OCI-LY1 (cell line): ENCODE data around the gene RGS1.

Experiments used
- H2AFZ ChIP-seq: fragments of 200-600 bp; sonication (generic), shearing (Covaris generic); 2 replicates; pipeline ENCODE4 v1.6.0; 2014; ENCODE audit warnings: antibody characterized with exemption, mild to moderate bottlenecking, low read length
- H3F3A ChIP-seq: fragments of 200-600 bp; sonication (generic), shearing (Covaris generic); 2 replicates; pipeline ENCODE4 v1.6.0; 2014; ENCODE audit warnings: mild to moderate bottlenecking, antibody characterized with exemption, low read length, moderate library complexity; ENCODE audit not compliant: insufficient read depth
- H3K27ac ChIP-seq: fragments of 200-600 bp; sonication (generic); 2 replicates; pipeline ENCODE4 v1.5.1; 2014; ENCODE audit warnings: low read length, mixed run types, mild to moderate bottlenecking, low read depth; ENCODE audit not compliant: poor library complexity, severe bottlenecking
- H3K27me3 ChIP-seq: fragments of 200-600 bp; sonication (generic); 2 replicates; pipeline ENCODE4 v1.6.0; 2014; ENCODE audit warnings: antibody characterized with exemption, mild to moderate bottlenecking, low read length, moderate library complexity; ENCODE audit not compliant: insufficient read depth
- H3K36me3 ChIP-seq: fragments of 200-600 bp; sonication (generic); 2 replicates; pipeline ENCODE4 v1.6.1; 2014; ENCODE audit warnings: mild to moderate bottlenecking, antibody characterized with exemption, low read length, moderate library complexity, mixed read lengths; ENCODE audit not compliant: insufficient read depth
- H3K4me1 ChIP-seq: fragments of 200-600 bp; sonication (generic); 2 replicates; pipeline ENCODE4 v1.5.1; 2014; ENCODE audit warnings: mild to moderate bottlenecking, low read length, moderate library complexity; ENCODE audit not compliant: insufficient read depth, severe bottlenecking
- H3K4me2 ChIP-seq: fragments of 200-600 bp; sonication (generic), shearing (Covaris generic); 2 replicates; pipeline ENCODE4 v1.6.1; 2014; ENCODE audit warnings: low read length
- H3K4me3 ChIP-seq: fragments of 200-600 bp; sonication (generic); 2 replicates; pipeline ENCODE4 v1.5.1; 2014; ENCODE audit warnings: low read length, low read depth, mild to moderate bottlenecking, mixed read lengths; ENCODE audit not compliant: poor library complexity, severe bottlenecking
- H3K79me2 ChIP-seq: fragments of 200-600 bp; shearing (Covaris generic); 2 replicates; pipeline ENCODE4 v1.6.1; 2016; ENCODE audit warnings: mixed run types, low read length, mixed read lengths; ENCODE audit not compliant: insufficient read depth
- H3K9ac ChIP-seq: fragments of 200-600 bp; sonication (generic), shearing (Covaris generic); 2 replicates; pipeline ENCODE4 v1.6.1; 2014; ENCODE audit warnings: mild to moderate bottlenecking, low read length, mixed read lengths
- H3K9me2 ChIP-seq: fragments of 200-600 bp; sonication (generic), shearing (Covaris generic); 2 replicates; pipeline ENCODE4 v1.6.1; 2014; ENCODE audit warnings: low read depth, mild to moderate bottlenecking, low read length, mixed read lengths
- H3K9me3 ChIP-seq: fragments of 200-600 bp; shearing (Covaris generic); 2 replicates; pipeline ENCODE4 v1.6.1; 2014; ENCODE audit warnings: low read length, mixed read lengths
- H4K20me1 ChIP-seq: fragments of 200-600 bp; sonication (generic), shearing (Covaris generic); 2 replicates; pipeline ENCODE4 v1.6.0; 2016; ENCODE audit warnings: mild to moderate bottlenecking, low read length; ENCODE audit not compliant: insufficient read depth
- CTCF ChIP-seq: fragments of 200-600 bp; sonication (generic), shearing (Covaris generic); IDR thresholded peaks from 2 replicates; pipeline ENCODE4 v1.5.1; 2017; ENCODE audit warnings: mild to moderate bottlenecking, antibody characterized with exemption, low read length, moderate library complexity, mixed read lengths
- EZH2 ChIP-seq: fragments of 200-600 bp; sonication (generic), shearing (Covaris generic); IDR thresholded peaks from 2 replicates; pipeline ENCODE4 v1.8.0; 2017; ENCODE audit warnings: borderline replicate concordance, mixed run types, mild to moderate bottlenecking, antibody characterized with exemption, low read length, moderate library complexity, mixed read lengths

The RGS1 gene

GRCh38 chr1:192576190-192577144, 894 bp downstream of the RGS1 start:
- H3K4me1 ChIP-seq, result peaks cover 62% of the 10 kb centered on the region
- no peaks in the 10 kb centered on the region for H3F3A ChIP-seq

GRCh38 chr1:192577145-192578140, 1.9 kb downstream of the RGS1 start:
- no peaks in the 10 kb centered on the region for H3K9me2 ChIP-seq
- peaks cover 3% of the 10 kb centered on the region; the same call in 1 of the 2 replicates for H3K36me3 ChIP-seq
- TF ChIP-seq EZH2 (no peak), CTCF (no peak)
- H3K9me3 ChIP-seq, result no peaks in the 10 kb centered on the region
- no peak overlapping the region for H3K9ac ChIP-seq
- peak overlapping the region; percentile 66; the same call in 1 of the 2 replicates for H3K4me2 ChIP-seq
- H3K27me3 ChIP-seq, result no peaks in the 10 kb centered on the region
- H3F3A ChIP-seq, result no peaks in the 10 kb centered on the region
- no peak overlapping the region for H2AFZ ChIP-seq
- no peaks in the 10 kb centered on the region for H4K20me1 ChIP-seq
- H3K4me1 ChIP-seq, result peaks cover 62% of the 10 kb centered on the region
- H3K79me2 ChIP-seq, result no peaks in the 10 kb centered on the region
- H3K27ac ChIP-seq, result no peak overlapping the region
- H3K4me3 ChIP-seq, result peak overlapping the region; percentile 52

More at GRCh38 chr1:192576190-192577144, 894 bp downstream of the RGS1 start:
- H3K9me3 ChIP-seq, result no peaks in the 10 kb centered on the region
- peak overlapping the region; percentile 55 for H3K27ac ChIP-seq
- H3K9ac ChIP-seq, result peak overlapping the region; percentile 47; the same call in 1 of the 2 replicates
- peaks cover 3% of the 10 kb centered on the region; the same call in 1 of the 2 replicates for H3K36me3 ChIP-seq
- H3K9me2 ChIP-seq, result no peaks in the 10 kb centered on the region
- no peak overlapping the region for H2AFZ ChIP-seq
- H3K4me3 ChIP-seq, result peak overlapping the region; percentile 52
- H4K20me1 ChIP-seq, result no peaks in the 10 kb centered on the region
- peak overlapping the region; percentile 66 for H3K4me2 ChIP-seq
- no peaks in the 10 kb centered on the region for H3K27me3 ChIP-seq
- no peaks in the 10 kb centered on the region for H3K79me2 ChIP-seq
- TF ChIP-seq EZH2 (no peak), CTCF (no peak)

GRCh38 chr1:192578144-192578909, 2.8 kb downstream of the RGS1 start:
- Histone ChIP-seq H3K79me2 (no peaks in the 10 kb centered on the region), H4K20me1 (no peaks in the 10 kb centered on the region), H3K9me3 (no peaks in the 10 kb centered on the region), H3K27ac (no peak overlapping the region), H3K9me2 (no peaks in the 10 kb centered on the region), H3K4me2 (no peak overlapping the region), H3K4me1 (peaks cover 59% of the 10 kb centered on the region), H3K36me3 (peaks cover 3% of the 10 kb centered on the region; the same call in 1 of the 2 replicates), H3F3A (no peaks in the 10 kb centered on the region), H2AFZ (no peak overlapping the region), H3K9ac (no peak overlapping the region), H3K4me3 (no peak overlapping the region), H3K27me3 (no peaks in the 10 kb centered on the region)
- TF ChIP-seq CTCF, result no peak
- no peak for TF ChIP-seq EZH2
